LNCaP clone FGC (cell line): ENCODE results near the gene KRTAP4-8.
"Not testable (repeated sequence)": the region's sequence is repeated elsewhere in the genome, so short reads cannot be mapped to it uniquely, and the experiment has no call there.

Source experiments
- DNase-seq: peaks from one replicate; pipeline ENCODE4 v3.0.0-alpha.2; 2011; ENCODE audit warnings: low read depth
- H3K4me3 ChIP-seq: 2 replicates; pipeline ENCODE4 v1.5.1; 2011; ENCODE audit warnings: mild to moderate bottlenecking, low read depth, low read length, control low read depth
- TF ChIP-seq, protein P1 (sequence below): IDR thresholded peaks from 2 replicates; pipeline ENCODE4 v1.5.1; 2012; ENCODE audit warnings: mild to moderate bottlenecking; ENCODE audit not compliant: control insufficient read depth, insufficient read depth; ENCODE audit errors: extremely low read depth

Gene KRTAP4-8

DNA sequence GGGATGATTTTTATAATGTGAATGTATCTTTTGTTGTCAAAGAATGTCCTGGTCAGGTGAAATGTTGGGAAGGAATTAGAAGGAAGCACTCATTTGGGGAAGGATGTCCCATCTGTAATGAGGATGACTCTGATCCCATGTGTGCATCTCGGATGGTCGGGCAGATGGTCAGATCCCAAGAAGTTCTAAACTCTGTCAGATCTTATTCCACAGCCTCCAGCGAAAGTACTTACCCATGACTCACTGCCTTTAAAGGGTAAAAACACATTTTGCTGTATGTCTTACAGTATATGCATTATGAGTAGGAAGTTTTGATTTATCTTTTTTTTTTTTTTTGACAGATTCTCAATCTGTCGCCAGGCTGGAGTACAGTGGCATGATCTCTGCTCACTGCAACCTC is 20.8 kb upstream of the KRTAP4-8 start:
- H3K4me3 ChIP-seq = no peak overlapping the region
- TF ChIP-seq, protein P1, sequence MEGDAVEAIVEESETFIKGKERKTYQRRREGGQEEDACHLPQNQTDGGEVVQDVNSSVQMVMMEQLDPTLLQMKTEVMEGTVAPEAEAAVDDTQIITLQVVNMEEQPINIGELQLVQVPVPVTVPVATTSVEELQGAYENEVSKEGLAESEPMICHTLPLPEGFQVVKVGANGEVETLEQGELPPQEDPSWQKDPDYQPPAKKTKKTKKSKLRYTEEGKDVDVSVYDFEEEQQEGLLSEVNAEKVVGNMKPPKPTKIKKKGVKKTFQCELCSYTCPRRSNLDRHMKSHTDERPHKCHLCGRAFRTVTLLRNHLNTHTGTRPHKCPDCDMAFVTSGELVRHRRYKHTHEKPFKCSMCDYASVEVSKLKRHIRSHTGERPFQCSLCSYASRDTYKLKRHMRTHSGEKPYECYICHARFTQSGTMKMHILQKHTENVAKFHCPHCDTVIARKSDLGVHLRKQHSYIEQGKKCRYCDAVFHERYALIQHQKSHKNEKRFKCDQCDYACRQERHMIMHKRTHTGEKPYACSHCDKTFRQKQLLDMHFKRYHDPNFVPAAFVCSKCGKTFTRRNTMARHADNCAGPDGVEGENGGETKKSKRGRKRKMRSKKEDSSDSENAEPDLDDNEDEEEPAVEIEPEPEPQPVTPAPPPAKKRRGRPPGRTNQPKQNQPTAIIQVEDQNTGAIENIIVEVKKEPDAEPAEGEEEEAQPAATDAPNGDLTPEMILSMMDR = no peak
- DNase-seq = no peak

DNA sequence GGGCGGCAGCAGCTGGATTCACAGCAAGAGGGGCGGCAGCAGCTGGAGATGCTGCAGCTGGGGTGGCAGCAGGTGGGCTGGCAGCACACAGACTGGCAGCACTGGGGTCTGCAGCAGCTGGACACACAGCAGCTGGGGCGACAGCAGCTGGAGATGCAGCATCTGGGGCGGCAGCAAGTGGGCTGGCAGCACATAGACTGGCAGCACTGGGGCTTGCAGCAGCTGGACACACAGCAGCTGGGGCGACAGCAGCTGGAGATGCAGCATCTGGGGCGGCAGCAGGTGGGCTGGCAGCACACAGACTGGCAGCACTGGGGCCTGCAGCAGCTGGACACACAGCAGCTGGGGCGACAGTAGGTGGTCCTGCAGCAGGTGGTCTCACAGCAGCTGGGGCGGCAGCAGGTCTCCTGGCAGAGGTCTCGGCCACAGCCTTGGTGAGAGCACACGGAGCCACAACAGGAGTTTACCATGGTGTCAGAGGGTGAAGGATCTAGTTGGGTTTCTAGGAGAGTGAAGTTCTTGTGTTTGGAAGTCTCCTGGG is 20.0 kb upstream of the KRTAP4-8 start, which contains the start of gene KRTAP4-11:
Gene KRTAP4-11, minus strand, starts transcription at position 528 of the 541 bp plus-strand sequence. Its CDS starts 58 bp downstream, at position 470.
- DNase-seq, H3K4me3 ChIP-seq: not testable (repeated sequence)

DNA sequence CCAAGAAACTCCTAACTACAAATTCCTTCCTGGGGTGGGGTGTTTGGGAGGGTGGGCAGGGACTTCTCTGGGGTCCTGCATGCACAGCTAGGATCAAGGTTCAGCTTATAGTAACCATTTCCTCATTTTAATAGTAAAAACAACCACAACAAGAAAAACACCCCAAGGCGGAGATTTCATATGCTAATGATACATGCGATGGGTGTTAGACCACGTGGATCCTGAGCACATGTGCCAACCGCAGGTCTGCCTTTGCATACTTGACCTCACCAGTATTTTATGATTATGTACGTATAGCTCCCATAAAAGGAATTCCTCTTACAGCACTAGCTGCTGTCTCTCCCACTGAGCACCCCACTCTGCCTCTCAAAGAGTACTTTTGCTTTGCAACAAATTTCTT is 18.4 kb upstream of the KRTAP4-8 start:
- DNase-seq = no peak
- H3K4me3 ChIP-seq = no peak overlapping the region
- TF ChIP-seq, protein P1 = no peak

GRCh38 chr17:41111151-41111885 is 13.4 kb upstream of the KRTAP4-8 start:
- H3K4me3 ChIP-seq = no peak overlapping the region
- DNase-seq = no peak
- TF ChIP-seq, protein P1 = no peak

- not testable (repeated sequence) for H3K4me3 ChIP-seq, DNase-seq
These were observed 10.9 kb upstream of the KRTAP4-8 start for GRCh38 chr17:41108728-41109386.

DNA sequence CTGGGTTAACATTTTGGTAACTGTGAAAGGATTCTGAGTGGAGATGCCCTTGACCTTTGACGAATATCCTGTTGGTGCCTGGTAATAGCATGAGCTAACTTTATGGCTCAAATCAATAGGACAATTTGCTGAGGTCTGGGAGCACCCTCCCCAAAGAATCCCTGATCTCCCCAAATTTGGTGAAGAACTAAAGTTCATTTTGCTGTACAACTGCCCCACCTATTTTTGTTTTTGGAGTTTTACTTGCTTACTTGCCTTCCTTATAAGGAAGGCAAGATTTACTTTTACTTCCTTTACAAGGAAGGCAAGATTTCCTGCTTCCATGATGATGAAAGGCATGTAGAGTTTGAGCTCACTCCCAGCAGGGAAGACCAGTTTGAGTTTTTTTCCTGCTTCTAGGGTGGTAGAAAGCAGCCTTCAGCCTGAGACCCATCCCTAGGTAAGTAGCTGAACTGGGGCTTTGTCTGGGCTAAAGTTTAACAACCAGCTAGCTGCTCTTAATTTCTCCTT is 10.1 kb upstream of the KRTAP4-8 start:
- TF ChIP-seq, protein P1 = no peak
- DNase-seq = no peak
- H3K4me3 ChIP-seq = no peak overlapping the region

- not testable (repeated sequence) for DNase-seq, H3K4me3 ChIP-seq
These were observed 7.4 kb upstream of the KRTAP4-8 start, which contains the start of gene KRTAP4-9 for GRCh38 chr17:41105347-41105746. KRTAP4-9 (plus strand) TSS chr17:41105389; CDS start chr17:41105389, 0 bp downstream.

- not testable (repeated sequence) for DNase-seq, H3K4me3 ChIP-seq
These were observed 6.6 kb upstream of the KRTAP4-8 start for GRCh38 chr17:41104386-41105038.
